Left lung (tissue), 10 donors: Measurements from ENCODE around the gene BFSP1. TPM values are rescaled to one million over a fixed set of nuclear protein-coding genes. Genes with fewer than 3 reads are reported as not detected.

Experiments used
- ATAC-seq: fragments of 200-7000 bp; cut with Tn5 transposase; one replicate; pipeline ENCODE4 v1.9.1; 2020; ENCODE audit warnings: moderate library complexity
- DNase-seq, 4 donors: peaks; one replicate each; pipeline ENCODE4 v3.0.0-alpha.2; 2013 to 2020
- H3K27ac ChIP-seq, 2 donors: fragments of 200-600 bp; sonication (generic) in 1 of 2; one replicate each; pipeline versions ENCODE4 v1.5.0 to v1.8.0; 2020 to 2021
- H3K27me3 ChIP-seq, 2 donors: fragments of 200-600 bp; sonication (generic) in 1 of 2; one replicate each; pipeline versions ENCODE4 v1.5.0 to v1.8.0; 2020 to 2021
- H3K36me3 ChIP-seq, 2 donors: fragments of 200-600 bp; sonication (generic) in 1 of 2; one replicate each; pipeline versions ENCODE4 v1.5.0 to v1.8.0; 2020 to 2021
- H3K4me1 ChIP-seq, 2 donors: fragments of 200-600 bp; one replicate each; pipeline ENCODE4 v1.8.0; 2021
- H3K4me3 ChIP-seq, 2 donors: fragments of 200-600 bp; sonication (generic) in 1 of 2; one replicate each; pipeline versions ENCODE4 v1.5.0 to v1.8.0; 2020 to 2021; ENCODE audit warnings: mild to moderate bottlenecking in 1 of 2
- H3K9me3 ChIP-seq, 2 donors: fragments of 200-600 bp; sonication (generic) in 1 of 2; one replicate each; pipeline versions ENCODE4 v1.5.0 to v1.8.0; 2020 to 2021
- intact Hi-C, 2 donors: fragments of 100-400 bp; cut with DNase I; formaldehyde crosslinking; loops; one replicate each; pipeline versions ENCODE4 v1.11.2 to v1.14.2; 2022
- polyA plus RNA-seq, 6 donors: library from polyadenylated mRNA; unstranded; fragments of 120-200 nt; gene quantifications; one replicate each; pipeline ENCODE4 v1.2.1, GENCODE V29; 2013; ENCODE audit not compliant: insufficient read length in 6 of 6
- total RNA-seq, 2 donors: library from RNA; stranded (reverse); fragmentation: NEBNext Ultra II Directional; extraction: Animal tissue kit (Norgen Biotek cat#: 25700); gene quantifications; one replicate each; pipeline ENCODE4 v1.2.1, GENCODE V29; 2021
- TF ChIP-seq, protein P1 (sequence below), 2 donors: fragments of 200-600 bp; sonication (generic) in 1 of 2; IDR thresholded peaks; one replicate each; pipeline versions ENCODE4 v1.5.0 to v1.8.0; 2021; ENCODE audit warnings: antibody characterized with exemption in 2 of 2
- donor health status: DM: no; HTN: yes; CAD: no.
- donor health status: DM: no; HTN: no; CAD: no.

BFSP1 gene
- total and polyA plus RNA-seq, 8 donors = 1.9 to 4.2 (median 3.9) TPM

DNA sequence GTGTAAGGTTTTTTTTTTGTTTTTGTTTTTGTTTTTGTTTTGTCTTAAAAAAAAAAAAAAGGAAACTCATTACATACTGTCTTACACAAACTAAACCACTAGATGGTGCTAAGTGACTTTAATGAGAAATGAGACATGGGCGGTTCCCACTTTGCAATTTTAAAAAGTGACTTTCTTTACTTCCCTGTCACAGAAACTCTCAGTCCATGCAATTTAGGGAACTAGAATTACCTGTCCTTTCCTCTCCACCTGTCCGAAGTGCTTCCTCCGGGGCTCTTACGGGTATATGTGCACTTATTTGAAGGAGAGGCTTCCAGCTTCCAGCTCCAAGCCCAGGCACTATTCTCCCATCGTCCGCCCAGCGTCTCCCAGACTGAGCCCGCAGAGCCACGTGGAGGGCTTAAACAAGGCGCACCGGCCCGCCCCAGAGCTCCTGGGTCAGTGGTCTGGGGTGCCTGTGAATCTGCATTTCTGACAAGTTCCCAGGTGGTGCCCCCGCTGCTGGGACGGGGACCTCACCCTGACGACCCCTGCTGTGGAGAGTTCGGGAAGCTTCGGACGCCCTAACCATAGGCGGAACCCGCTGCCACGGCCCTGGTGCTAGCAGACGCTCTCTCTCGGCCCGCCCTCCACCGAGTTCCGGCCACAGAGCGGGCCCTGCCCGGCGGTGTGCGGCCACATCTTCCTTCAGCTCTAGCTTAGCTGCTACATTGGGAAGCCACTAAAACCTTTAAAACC, 26.1 kb downstream of the BFSP1 start:
- DNase-seq (peak; percentile 62 to 89 (median 66)), ATAC-seq (peak; percentile 91)
- Histone ChIP-seq H3K4me1 (peaks cover 10 to 15% of the 10 kb centered on the region in 2 donors), H3K9me3 (no peaks in the 10 kb centered on the region), H3K27ac (peak overlapping the region in 1 of 2 donors; percentile 66), H3K4me3 (peak overlapping the region; percentile 39 to 43), H3K27me3 (no peaks in the 10 kb centered on the region), H3K36me3 (no peaks in the 10 kb centered on the region)
- TF ChIP-seq, protein P1, sequence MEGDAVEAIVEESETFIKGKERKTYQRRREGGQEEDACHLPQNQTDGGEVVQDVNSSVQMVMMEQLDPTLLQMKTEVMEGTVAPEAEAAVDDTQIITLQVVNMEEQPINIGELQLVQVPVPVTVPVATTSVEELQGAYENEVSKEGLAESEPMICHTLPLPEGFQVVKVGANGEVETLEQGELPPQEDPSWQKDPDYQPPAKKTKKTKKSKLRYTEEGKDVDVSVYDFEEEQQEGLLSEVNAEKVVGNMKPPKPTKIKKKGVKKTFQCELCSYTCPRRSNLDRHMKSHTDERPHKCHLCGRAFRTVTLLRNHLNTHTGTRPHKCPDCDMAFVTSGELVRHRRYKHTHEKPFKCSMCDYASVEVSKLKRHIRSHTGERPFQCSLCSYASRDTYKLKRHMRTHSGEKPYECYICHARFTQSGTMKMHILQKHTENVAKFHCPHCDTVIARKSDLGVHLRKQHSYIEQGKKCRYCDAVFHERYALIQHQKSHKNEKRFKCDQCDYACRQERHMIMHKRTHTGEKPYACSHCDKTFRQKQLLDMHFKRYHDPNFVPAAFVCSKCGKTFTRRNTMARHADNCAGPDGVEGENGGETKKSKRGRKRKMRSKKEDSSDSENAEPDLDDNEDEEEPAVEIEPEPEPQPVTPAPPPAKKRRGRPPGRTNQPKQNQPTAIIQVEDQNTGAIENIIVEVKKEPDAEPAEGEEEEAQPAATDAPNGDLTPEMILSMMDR (IDR thresholded peaks at IDR 0.05) = peak; percentile 64 to 68
- intact Hi-C loops = loop anchor here in 1 of 2 donors (10.0 kb wide), 2 partner anchors 400 to 770 kb away; no protein-coding TSS in a partner anchor

DNA sequence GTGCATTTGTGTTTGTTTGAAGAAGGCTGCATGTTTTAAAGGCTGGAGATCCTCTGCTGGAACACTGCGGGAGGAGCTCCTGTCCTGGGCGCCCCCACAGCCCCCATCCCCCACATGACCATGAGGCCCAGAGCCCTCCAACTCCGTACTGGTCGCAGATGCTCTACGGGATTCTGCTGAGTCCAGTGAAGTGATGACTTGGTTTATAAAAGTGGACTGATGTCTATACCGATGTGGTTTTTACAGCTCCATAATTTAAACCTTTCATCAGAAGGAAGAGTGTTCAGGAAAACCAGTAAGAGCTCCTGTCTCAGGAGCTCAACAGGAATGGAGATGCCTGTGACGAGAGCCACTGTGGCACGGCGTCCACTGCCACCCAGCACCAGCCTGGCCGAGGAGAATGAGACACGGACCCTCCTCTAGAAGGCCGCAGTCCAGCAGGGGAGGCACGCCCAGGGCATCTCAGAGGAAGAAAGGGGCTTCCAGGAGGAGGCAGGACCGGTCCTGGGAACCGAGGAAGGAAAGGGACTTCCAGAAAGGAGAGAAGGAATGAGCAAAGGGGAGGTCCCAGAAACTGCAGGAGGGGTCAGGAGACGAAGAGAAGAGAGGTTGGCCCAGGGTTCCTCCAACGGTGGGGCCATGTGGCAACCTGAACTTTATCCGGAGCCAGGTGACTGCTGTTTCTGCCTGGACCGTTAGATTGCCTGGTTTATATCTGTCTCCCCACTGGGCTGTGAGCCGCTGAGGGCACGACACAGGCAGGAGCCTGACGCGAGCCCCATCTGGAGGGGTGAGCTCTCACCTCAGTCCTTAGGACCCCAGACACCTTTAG, 26.9 kb downstream of the BFSP1 start:
- H3K36me3 ChIP-seq = no peaks in the 10 kb centered on the region
- intact Hi-C loops = loop anchor here in 1 of 2 donors (10.0 kb wide), 2 partner anchors 401 to 771 kb away; no protein-coding TSS in a partner anchor
- H3K4me3 ChIP-seq = peak overlapping the region; percentile 39 to 43
- peak; percentile 13 for ATAC-seq
- TF ChIP-seq, protein P1 (IDR thresholded peaks at IDR 0.05) = no peak
- H3K27ac ChIP-seq = no peak overlapping the region
- H3K9me3 ChIP-seq = no peaks in the 10 kb centered on the region
- H3K27me3 ChIP-seq = no peaks in the 10 kb centered on the region
- peaks cover 10 to 15% of the 10 kb centered on the region in 2 donors for H3K4me1 ChIP-seq
- DNase-seq = no peak

GRCh38 chr20:17503301-17504065, 27.7 kb downstream of the BFSP1 start:
- Histone ChIP-seq H3K27ac (no peak overlapping the region), H3K9me3 (no peaks in the 10 kb centered on the region), H3K4me1 (peaks cover 10 to 15% of the 10 kb centered on the region in 2 donors), H3K36me3 (no peaks in the 10 kb centered on the region), H3K27me3 (no peaks in the 10 kb centered on the region), H3K4me3 (no peak overlapping the region)
- no peak for DNase-seq
- intact Hi-C loops = loop anchor here in 1 of 2 donors (10.0 kb wide), 2 partner anchors 401 to 771 kb away; no protein-coding TSS in a partner anchor
- TF ChIP-seq, protein P1 (IDR thresholded peaks at IDR 0.05) = no peak
- ATAC-seq = no peak

GRCh38 chr20:17502105-17502504, 29.1 kb downstream of the BFSP1 start:
- DNase-seq = no peak
- H3K4me3 ChIP-seq = no peak overlapping the region
- no peaks in the 10 kb centered on the region for H3K36me3 ChIP-seq
- H3K27me3 ChIP-seq = no peaks in the 10 kb centered on the region
- intact Hi-C loops = loop anchor here in 1 of 2 donors (10.0 kb wide), 2 partner anchors 403 to 773 kb away; no protein-coding TSS in a partner anchor
- no peak overlapping the region for H3K27ac ChIP-seq
- no peak for ATAC-seq
- no peaks in the 10 kb centered on the region for H3K9me3 ChIP-seq
- peaks cover 10 to 15% of the 10 kb centered on the region in 2 donors for H3K4me1 ChIP-seq
- TF ChIP-seq, protein P1 (IDR thresholded peaks at IDR 0.05) = no peak
